Mucosa of stomach (tissue), 1 donor: ENCODE measurements around the gene VPREB1.
"Not testable (repeated sequence)": the region's sequence is repeated elsewhere in the genome, so short reads cannot be mapped to it uniquely, and the experiment has no call there.

Experiments
- H3K27me3 ChIP-seq: one replicate; pipeline ENCODE4 v1.7.0; 2013; ENCODE audit warnings: mild to moderate bottlenecking, low read length; ENCODE audit not compliant: control insufficient read depth, insufficient read depth
- H3K36me3 ChIP-seq: one replicate; pipeline ENCODE4 v1.7.0; 2013; ENCODE audit warnings: low read length; ENCODE audit not compliant: control insufficient read depth, insufficient read depth
- H3K4me1 ChIP-seq: one replicate; pipeline ENCODE4 v1.7.0; 2013; ENCODE audit warnings: mild to moderate bottlenecking, low read length; ENCODE audit not compliant: control insufficient read depth, insufficient read depth
- H3K4me3 ChIP-seq: one replicate; pipeline ENCODE4 v1.7.0; 2013; ENCODE audit warnings: low read length
- H3K9ac ChIP-seq: one replicate; pipeline ENCODE4 v1.7.0; 2013; ENCODE audit warnings: mild to moderate bottlenecking, low read length, moderate library complexity
- H3K9me3 ChIP-seq: one replicate; pipeline ENCODE4 v1.7.0; 2013; ENCODE audit warnings: mild to moderate bottlenecking, low read length, moderate library complexity; ENCODE audit not compliant: control insufficient read depth
- donor health status: Pancreatic carcinoma.

The VPREB1 gene

DNA sequence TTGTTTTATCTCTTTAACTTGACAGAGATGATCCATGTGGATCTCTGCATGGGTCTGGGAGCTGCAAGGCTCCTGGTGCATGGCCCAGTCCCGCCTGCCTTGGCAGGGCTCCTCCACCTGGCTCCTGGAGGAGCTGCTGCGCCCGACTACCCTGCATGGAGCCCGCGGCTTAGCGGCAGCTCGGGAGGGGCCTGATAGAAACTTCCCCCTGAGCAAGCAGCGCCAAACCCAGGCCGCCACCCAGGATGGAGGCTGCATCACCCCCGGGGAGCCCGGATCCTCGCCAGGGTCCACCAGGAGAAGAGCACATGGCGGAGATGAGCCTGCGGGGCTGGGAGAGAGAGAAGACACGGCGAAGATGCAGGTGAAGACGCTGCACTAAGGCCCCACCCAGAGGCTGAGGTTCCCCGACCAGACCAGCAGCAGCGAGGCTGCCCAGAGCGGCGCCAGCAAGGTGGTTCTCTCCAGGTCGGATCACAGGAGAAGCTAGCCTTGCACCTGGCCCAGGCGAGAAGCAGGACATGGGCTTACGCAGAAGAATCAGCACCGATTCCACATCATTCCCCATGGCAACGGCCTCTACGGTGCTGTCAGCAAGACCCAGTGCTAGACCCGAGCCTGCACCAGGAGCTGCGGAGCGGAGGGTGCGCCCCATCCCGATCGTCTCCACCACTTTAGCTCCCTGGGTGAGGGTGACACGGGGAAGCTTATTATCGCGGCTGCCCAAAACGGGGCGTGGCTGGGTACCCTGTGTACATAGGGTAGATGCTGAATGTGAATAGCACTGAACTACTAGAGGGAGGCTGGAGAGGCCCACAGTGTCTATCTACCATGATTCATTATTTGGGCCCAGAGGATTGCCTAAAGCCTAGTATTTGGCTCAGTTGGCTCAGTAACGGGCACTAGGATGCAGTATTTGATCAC, 41.3 kb upstream of the VPREB1 start:
- Histone ChIP-seq H3K36me3 (no peaks in the 10 kb centered on the region), H3K9ac (no peak overlapping the region), H3K4me1 (no peaks in the 10 kb centered on the region), H3K4me3 (no peak overlapping the region), H3K27me3 (peaks cover 5% of the 10 kb centered on the region), H3K9me3 (no peaks in the 10 kb centered on the region)

GRCh38 chr22:22207845-22208564, 36.6 kb upstream of the VPREB1 start:
- Histone ChIP-seq H3K9ac (no peak overlapping the region), H3K9me3 (no peaks in the 10 kb centered on the region), H3K36me3 (no peaks in the 10 kb centered on the region), H3K4me1 (no peaks in the 10 kb centered on the region), H3K4me3 (no peak overlapping the region), H3K27me3 (peaks cover 6% of the 10 kb centered on the region)

- Histone ChIP-seq H3K4me3 (no peak overlapping the region), H3K9ac (no peak overlapping the region), H3K27me3 (peaks cover 6% of the 10 kb centered on the region), H3K36me3 (no peaks in the 10 kb centered on the region), H3K4me1 (no peaks in the 10 kb centered on the region), H3K9me3 (no peaks in the 10 kb centered on the region)
Observed at GRCh38 chr22:22208652-22209051, 35.9 kb upstream of the VPREB1 start.

DNA sequence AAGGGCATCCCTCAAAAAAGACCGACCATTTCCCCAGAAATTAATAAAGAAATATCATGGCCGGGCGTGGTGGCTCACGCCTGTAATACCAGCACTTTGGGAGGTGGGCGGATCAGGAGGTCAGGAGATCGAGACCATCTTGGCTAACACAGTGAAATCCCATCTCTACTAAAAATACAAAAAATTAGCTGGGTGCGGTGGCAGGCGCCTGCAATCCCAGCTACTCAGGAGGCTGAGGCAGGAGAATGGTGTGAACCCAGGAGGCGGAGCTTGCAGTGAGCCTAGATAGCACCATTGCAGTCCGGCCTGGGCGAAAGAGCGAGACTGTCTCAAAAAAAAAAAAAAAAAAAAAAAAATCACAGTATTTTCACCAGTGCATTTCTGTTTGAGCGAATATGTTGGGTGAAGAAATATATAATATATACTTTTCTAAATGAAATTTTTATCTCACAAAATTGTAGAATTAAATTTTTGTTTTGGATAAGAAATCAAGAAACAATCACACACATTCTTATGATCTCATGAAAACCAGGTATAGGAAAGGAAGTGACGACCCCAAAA, 35.4 kb upstream of the VPREB1 start:
- not testable (repeated sequence) for H3K4me1 ChIP-seq, H3K9me3 ChIP-seq, H3K9ac ChIP-seq, H3K4me3 ChIP-seq, H3K36me3 ChIP-seq, H3K27me3 ChIP-seq

- Histone ChIP-seq H3K36me3 (no peaks in the 10 kb centered on the region), H3K4me1 (no peaks in the 10 kb centered on the region), H3K9ac (no peak overlapping the region), H3K27me3 (peaks cover 9% of the 10 kb centered on the region), H3K9me3 (no peaks in the 10 kb centered on the region), H3K4me3 (no peak overlapping the region)
Observed at GRCh38 chr22:22210375-22210774, 34.2 kb upstream of the VPREB1 start.

DNA sequence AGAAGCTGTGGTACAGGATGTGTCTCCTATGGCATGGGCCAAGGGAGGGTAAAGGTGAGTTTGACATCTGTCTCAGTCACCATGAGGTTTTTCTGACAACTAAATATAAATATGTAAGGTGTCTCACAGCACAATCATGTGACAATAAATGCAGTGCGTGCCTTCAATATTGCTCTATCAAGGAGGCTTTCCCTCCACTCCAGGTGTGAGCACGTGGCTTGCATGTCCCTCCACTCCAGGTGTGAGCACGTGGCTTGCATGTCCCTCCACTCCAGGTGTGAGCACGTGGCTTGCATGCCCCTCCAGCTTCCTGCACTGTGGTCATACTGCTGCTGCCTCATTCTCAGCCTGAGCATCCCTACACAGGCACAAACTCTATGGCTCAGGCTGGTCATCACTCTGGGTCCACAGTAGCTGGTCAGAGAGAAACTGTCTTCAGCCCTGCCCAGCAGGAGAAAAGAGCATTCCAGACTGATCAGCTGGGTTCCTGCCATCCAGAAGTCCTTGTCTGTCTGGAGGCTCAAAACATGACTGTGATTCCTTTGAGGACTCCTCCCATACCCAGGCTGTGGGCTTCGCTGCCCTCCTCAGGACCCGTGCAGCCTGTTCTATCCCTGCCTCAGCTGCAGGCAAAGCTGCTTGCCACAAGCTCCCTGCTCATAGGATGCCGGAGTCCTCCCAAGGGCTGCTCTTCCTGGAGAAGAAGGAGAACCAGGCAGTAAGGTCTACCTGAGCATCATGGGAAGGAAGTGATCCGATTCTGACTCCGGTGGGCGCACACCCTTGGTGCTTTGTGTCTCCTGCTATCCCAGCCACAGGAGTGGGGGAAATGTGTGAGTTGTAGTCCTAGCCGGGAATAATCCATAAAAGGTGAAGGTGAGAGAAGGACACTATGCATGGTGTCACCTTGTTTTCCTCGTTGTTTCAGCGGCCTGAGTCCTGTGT, 33.4 kb upstream of the VPREB1 start:
- Histone ChIP-seq H3K36me3 (no peaks in the 10 kb centered on the region), H3K27me3 (peaks cover 9% of the 10 kb centered on the region), H3K9ac (no peak overlapping the region), H3K4me1 (no peaks in the 10 kb centered on the region), H3K9me3 (no peaks in the 10 kb centered on the region), H3K4me3 (no peak overlapping the region)

- Histone ChIP-seq H3K4me1 (no peaks in the 10 kb centered on the region), H3K36me3 (no peaks in the 10 kb centered on the region), H3K9me3 (no peaks in the 10 kb centered on the region), H3K9ac (no peak overlapping the region), H3K27me3 (peaks cover 9% of the 10 kb centered on the region), H3K4me3 (no peak overlapping the region)
Observed at GRCh38 chr22:22213231-22213630, 31.4 kb upstream of the VPREB1 start.

GRCh38 chr22:22214819-22215329, 29.7 kb upstream of the VPREB1 start:
- H3K4me1 ChIP-seq, result no peaks in the 10 kb centered on the region
- no peaks in the 10 kb centered on the region for H3K9me3 ChIP-seq
- no peak overlapping the region for H3K9ac ChIP-seq
- no peak overlapping the region for H3K4me3 ChIP-seq
- H3K36me3 ChIP-seq, result no peaks in the 10 kb centered on the region
- H3K27me3 ChIP-seq, result peaks cover 12% of the 10 kb centered on the region

DNA sequence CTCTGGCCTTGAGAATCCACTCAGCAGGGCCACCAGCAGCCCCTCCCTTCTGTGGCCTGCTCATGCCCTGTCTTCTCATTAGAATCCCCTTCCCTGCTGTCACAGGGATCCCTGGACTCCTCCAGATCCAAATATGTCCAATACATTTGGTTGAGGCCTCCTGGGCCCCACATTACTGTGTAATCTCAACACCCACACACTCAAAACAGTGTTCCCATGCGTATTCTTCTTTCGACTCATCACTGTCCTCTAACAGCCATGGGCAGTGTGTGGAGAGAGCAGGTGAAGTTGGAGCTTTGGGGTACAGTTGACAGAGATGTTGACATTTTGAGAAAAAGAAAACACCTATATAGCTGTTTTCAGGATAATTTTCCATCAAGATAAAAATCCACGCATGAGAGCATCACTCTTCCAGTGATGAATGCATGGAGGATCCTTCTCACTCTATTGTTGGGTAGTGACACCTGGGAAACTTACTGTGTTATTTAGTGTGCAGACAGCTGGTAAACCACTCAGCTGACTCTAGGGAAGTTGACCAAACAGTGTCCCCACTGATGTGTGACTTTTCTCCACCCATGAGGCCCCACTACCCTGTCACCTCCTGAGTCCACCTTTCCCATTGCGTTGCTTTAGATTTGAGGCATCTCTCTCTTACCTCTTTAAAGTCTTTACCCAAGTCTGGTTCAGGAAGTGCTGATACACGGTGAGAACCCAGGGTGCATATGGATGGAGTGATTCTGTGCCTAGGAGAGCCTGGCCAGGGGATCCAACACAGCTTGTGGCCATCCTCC, 28.7 kb upstream of the VPREB1 start:
- Histone ChIP-seq H3K9ac (no peak overlapping the region), H3K27me3 (peaks cover 12% of the 10 kb centered on the region), H3K4me3 (no peak overlapping the region), H3K9me3 (no peaks in the 10 kb centered on the region), H3K36me3 (no peaks in the 10 kb centered on the region), H3K4me1 (no peaks in the 10 kb centered on the region)

GRCh38 chr22:22216450-22216959, 28.1 kb upstream of the VPREB1 start:
- H3K27me3 ChIP-seq, result peaks cover 6% of the 10 kb centered on the region
- H3K9ac ChIP-seq, result no peak overlapping the region
- H3K36me3 ChIP-seq, result no peaks in the 10 kb centered on the region
- no peaks in the 10 kb centered on the region for H3K4me1 ChIP-seq
- H3K4me3 ChIP-seq, result no peak overlapping the region
- H3K9me3 ChIP-seq, result no peaks in the 10 kb centered on the region

- Histone ChIP-seq H3K9me3 (no peaks in the 10 kb centered on the region), H3K4me3 (no peak overlapping the region), H3K4me1 (no peaks in the 10 kb centered on the region), H3K36me3 (no peaks in the 10 kb centered on the region), H3K27me3 (peaks cover 6% of the 10 kb centered on the region), H3K9ac (no peak overlapping the region)
Observed at GRCh38 chr22:22218302-22218701, 26.3 kb upstream of the VPREB1 start.
